Activated B cell treated with CpG ODN at 0.5 μM for 24 hours (primary cell): ENCODE results near the gene ANKRD60. TPM values are rescaled to one million over a fixed set of nuclear protein-coding genes. Genes with fewer than 3 reads are reported as not detected.
A peak's percentile ranks its signal among the peaks of the same experiment; 100 is the strongest.

Experiments used
- ATAC-seq: fragments of 200-7000 bp; cut with Tn5 transposase; one replicate; pipeline ENCODE4 v1.10.0; 2021; ENCODE audit warnings: low read depth, mild to moderate bottlenecking, moderate library complexity
- CTCF ChIA-PET: fragments of 350-600 bp; sonication (Branson Sonifier 250); formaldehyde crosslinking; loops from one replicate; lab custom pipeline; 2021; ENCODE audit warnings: antibody characterized with exemption; lab: Charles Lee
- POLR2A ChIA-PET: fragments of 350-600 bp; sonication (Branson Sonifier 250); formaldehyde crosslinking; loops from one replicate; lab custom pipeline; 2021; ENCODE audit warnings: antibody characterized with exemption; lab: Charles Lee
- DNase-seq: peaks from one replicate; pipeline ENCODE4 v3.0.0; 2022
- H3K27ac Mint-ChIP-seq: one replicate; pipeline ENCODE4 v1.8.0; 2020; ENCODE audit warnings: mixed read lengths
- H3K27me3 Mint-ChIP-seq: one replicate; pipeline ENCODE4 v1.8.0; 2021; ENCODE audit warnings: mixed read lengths
- H3K36me3 Mint-ChIP-seq: one replicate; pipeline ENCODE4 v1.8.0; 2021; ENCODE audit warnings: low read depth, mixed read lengths
- H3K4me1 Mint-ChIP-seq: one replicate; pipeline ENCODE4 v1.8.0; 2021; ENCODE audit warnings: mixed read lengths
- H3K4me3 Mint-ChIP-seq: one replicate; pipeline ENCODE4 v1.8.0; 2020; ENCODE audit warnings: mild to moderate bottlenecking, mixed read lengths
- H3K9me3 Mint-ChIP-seq: one replicate; pipeline ENCODE4 v1.8.0; 2020; ENCODE audit warnings: mixed read lengths
- CTCF ChIP-seq: fragments of 200-600 bp; IDR thresholded peaks from one replicate; pipeline ENCODE4 v1.8.0; 2022; ENCODE audit warnings: antibody characterized with exemption, mild to moderate bottlenecking
- intact Hi-C: fragments of 100-400 bp; cut with micrococcal nuclease; formaldehyde crosslinking; loops from one replicate; pipeline ENCODE4 v1.15.1; 2024
- total RNA-seq: library from RNA; stranded (reverse); gene quantifications from 2 replicates; pipeline ENCODE4 v1.2.3, GENCODE V29; 2022

The ANKRD60 gene
- total RNA-seq, 1 donor from 2014 or later: not detected

GRCh38 chr20:58236612-58237317 is 8.3 kb upstream of the ANKRD60 start:
- Mint-ChIP-seq H3K36me3 (peaks cover 20% of the 10 kb centered on the region), H3K27ac (peak overlapping the region; percentile 87), H3K9me3 (no peaks in the 10 kb centered on the region), H3K27me3 (no peaks in the 10 kb centered on the region), H3K4me3 (peak overlapping the region; percentile 93), H3K4me1 (peaks cover 7% of the 10 kb centered on the region)
- TF ChIP-seq CTCF: no peak
- ChIA-PET POLR2A (no interaction called here), CTCF (interaction anchor here (0.7 to 1.7 kb wide), 7 partner anchors 18 to 416 kb away, joined by 3 to 4 read pairs (median 3); no protein-coding TSS in a partner anchor)
- DNase-seq (peak; percentile 75), ATAC-seq (peak; percentile 92)
- intact Hi-C loops: loop anchor here (1.0 to 5.0 kb wide), 10 partner anchors 70 to 1260 kb away; partner anchors contain the start of genes GNAS, NPEPL1, RBM38 and VAPB

- DNase-seq (no peak), ATAC-seq (no peak)
- ChIA-PET POLR2A (interaction anchor here (1.1 kb wide), 1 partner anchor 224 kb away, joined by 4 read pairs; no protein-coding TSS in a partner anchor), CTCF (interaction anchor here (1.0 to 1.6 kb wide), 2 partner anchors 13 to 154 kb away, joined by 4 to 5 read pairs; no protein-coding TSS in a partner anchor)
- Mint-ChIP-seq H3K27ac (no peak overlapping the region), H3K36me3 (peaks cover 22% of the 10 kb centered on the region), H3K4me3 (no peak overlapping the region), H3K4me1 (peaks cover 7% of the 10 kb centered on the region), H3K27me3 (peaks cover 2% of the 10 kb centered on the region), H3K9me3 (no peaks in the 10 kb centered on the region)
- intact Hi-C loops: loop anchor here (5.0 kb wide), 1 partner anchor 843 kb away; the partner anchor contains the start of gene RBM38
- no peak for TF ChIP-seq CTCF
Measured at GRCh38 chr20:58235010-58235409, 6.6 kb upstream of the ANKRD60 start.

DNA sequence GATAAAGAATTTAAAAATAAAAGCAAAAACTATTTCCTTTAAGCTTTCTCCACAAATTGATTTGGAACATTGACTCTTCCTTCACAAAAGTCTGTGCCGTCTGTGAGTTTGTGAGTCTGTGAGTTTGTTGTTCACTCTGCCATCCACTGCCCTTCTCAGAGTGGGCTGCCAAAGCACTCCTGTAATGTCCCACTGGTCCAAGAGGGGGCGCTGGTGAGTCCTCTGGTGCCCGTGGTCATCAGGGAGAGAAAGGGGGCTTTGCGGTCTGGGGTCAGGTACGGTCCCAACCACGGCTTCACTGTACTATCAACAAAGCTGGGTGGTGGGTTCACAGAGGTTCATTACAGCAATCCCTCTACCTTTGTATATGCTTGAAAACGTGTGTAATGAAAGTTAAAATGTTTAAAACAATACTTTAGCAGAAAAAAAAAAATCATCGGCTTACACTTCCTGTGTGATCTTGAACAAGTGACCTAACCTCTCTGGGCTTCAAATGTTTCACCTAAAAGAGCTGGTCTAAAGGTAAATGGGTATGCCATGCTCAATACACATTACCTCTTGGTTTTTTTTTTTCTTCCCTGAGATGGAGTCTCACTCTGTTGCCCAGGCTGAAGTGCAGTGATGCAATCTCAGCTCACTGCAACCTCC is 5.6 kb upstream of the ANKRD60 start:
- no peak for ATAC-seq
- DNase-seq: peak; percentile 49
- no peak for TF ChIP-seq CTCF
- peaks cover 15% of the 10 kb centered on the region for H3K36me3 Mint-ChIP-seq
- ChIA-PET POLR2A (interaction anchor here (0.7 to 1.1 kb wide), 2 partner anchors 225 to 829 kb away, joined by 3 to 4 read pairs; no protein-coding TSS in a partner anchor), CTCF (interaction anchor here (0.7 to 1.6 kb wide), 5 partner anchors 14 to 306 kb away, joined by 3 to 5 read pairs (median 5); no protein-coding TSS in a partner anchor)
- intact Hi-C loops: no loop called here
- H3K4me1 Mint-ChIP-seq: peaks cover 11% of the 10 kb centered on the region
- H3K27me3 Mint-ChIP-seq: peaks cover 11% of the 10 kb centered on the region
- no peak overlapping the region for H3K4me3 Mint-ChIP-seq
- no peaks in the 10 kb centered on the region for H3K9me3 Mint-ChIP-seq
- no peak overlapping the region for H3K27ac Mint-ChIP-seq

GRCh38 chr20:58233393-58233792 is 4.9 kb upstream of the ANKRD60 start:
- TF ChIP-seq CTCF: no peak
- no peak overlapping the region for H3K27ac Mint-ChIP-seq
- POLR2A ChIA-PET: no interaction called here
- CTCF ChIA-PET: interaction anchor here (0.8 kb wide), 1 partner anchor 99 kb away, joined by 3 read pairs; no protein-coding TSS in a partner anchor
- no peaks in the 10 kb centered on the region for H3K9me3 Mint-ChIP-seq
- H3K36me3 Mint-ChIP-seq: peaks cover 14% of the 10 kb centered on the region
- peaks cover 14% of the 10 kb centered on the region for H3K27me3 Mint-ChIP-seq
- intact Hi-C loops: no loop called here
- no peak overlapping the region for H3K4me3 Mint-ChIP-seq
- DNase-seq (no peak), ATAC-seq (no peak)
- H3K4me1 Mint-ChIP-seq: peaks cover 16% of the 10 kb centered on the region

GRCh38 chr20:58231683-58232082 is 3.2 kb upstream of the ANKRD60 start:
- Mint-ChIP-seq H3K27me3 (peaks cover 29% of the 10 kb centered on the region), H3K4me3 (no peak overlapping the region), H3K9me3 (no peaks in the 10 kb centered on the region), H3K36me3 (peaks cover 11% of the 10 kb centered on the region), H3K27ac (no peak overlapping the region), H3K4me1 (peaks cover 16% of the 10 kb centered on the region)
- no peak for ATAC-seq
- ChIA-PET POLR2A (no interaction called here), CTCF (no interaction called here)
- intact Hi-C loops: no loop called here
- TF ChIP-seq CTCF: no peak
- DNase-seq: no peak
